Endothelial cell of umbilical vein (primary cell): ENCODE results near the gene C11orf24. TPM values are rescaled to one million over a fixed set of nuclear protein-coding genes. Genes with fewer than 3 reads are reported as not detected.

ENCODE experiments used
- BruUV-seq: library from RNA; stranded (reverse); fragments of 400-500 nt; replicated peaks from 2 replicates; lab custom pipeline; 2021; lab: Mats Ljungman, UMichigan
- CTCF ChIA-PET: fragments of 300-600, 350-600 bp; sonication (Branson Sonifier 250); formaldehyde crosslinking; loops from one replicate; lab custom pipeline; 2021; ENCODE audit warnings: antibody characterized with exemption, inconsistent platforms; lab: Charles Lee
- POLR2A ChIA-PET: fragments of 300-600, 350-600 bp; sonication (Branson Sonifier 250); formaldehyde crosslinking; loops from one replicate; lab custom pipeline; 2021; ENCODE audit warnings: antibody characterized with exemption, inconsistent platforms; lab: Charles Lee
- DNase-seq: peaks from one replicate; pipeline ENCODE4 v3.0.0-alpha.2; 2011; ENCODE audit warnings: low read depth, low spot score
- FAIRE-seq: peaks from 2 replicates; lab custom pipeline; 2011; peaks lifted over from hg19 to GRCh38; lab: Jason Lieb, UNC
- H2AFZ ChIP-seq: 2 replicates; pipeline ENCODE4 v1.6.0; 2012; ENCODE audit warnings: low read depth, low read length, control low read depth, inconsistent platforms
- H3K27ac ChIP-seq: 2 replicates; pipeline ENCODE4 v1.5.1; 2011; ENCODE audit warnings: low read depth, mild to moderate bottlenecking, control low read depth, low read length, moderate library complexity; ENCODE audit not compliant: insufficient read depth
- H3K27me3 ChIP-seq, 2 experiments: 2 replicates each; pipeline versions ENCODE4 v1.6.0 to v1.6.1; 2011; ENCODE audit warnings: low read length in 2 of 2, mixed read lengths in 1 of 2; ENCODE audit not compliant: control insufficient read depth in 2 of 2, insufficient read depth in 2 of 2
- H3K36me3 ChIP-seq, 2 experiments: 2 replicates in 1 of 2; 3 replicates in 1 of 2; pipeline ENCODE4 v1.5.1; 2011; ENCODE audit warnings: low read length in 2 of 2, mild to moderate bottlenecking in 1 of 2, moderate library complexity in 1 of 2; ENCODE audit not compliant: control insufficient read depth in 2 of 2, insufficient read depth in 2 of 2; ENCODE audit errors: extremely low read depth in 1 of 2
- H3K4me1 ChIP-seq: 3 replicates; pipeline ENCODE4 v1.5.1; 2011; ENCODE audit warnings: mild to moderate bottlenecking, low read length; ENCODE audit not compliant: control insufficient read depth, insufficient read depth; ENCODE audit errors: extremely low read depth
- H3K4me2 ChIP-seq: 2 replicates; pipeline ENCODE4 v1.6.1; 2011; ENCODE audit warnings: low read length, control low read depth, mixed read lengths; ENCODE audit not compliant: insufficient read depth
- H3K4me3 ChIP-seq, 3 experiments: fragments of 200-600 bp in 1 of 3; sonication (generic), shearing (Covaris generic) in 1 of 3; replicated peaks in 1 of 3; 2 replicates each; pipeline ENCODE4 v1.5.1; 2011 to 2016; ENCODE audit warnings: control low read depth in 3 of 3, low read length in 3 of 3, mild to moderate bottlenecking in 2 of 3, inconsistent platforms in 1 of 3, low read depth in 1 of 3, moderate library complexity in 1 of 3; ENCODE audit not compliant: insufficient read depth in 1 of 3
- H3K79me2 ChIP-seq: 2 replicates; pipeline ENCODE4 v1.6.0; 2012; ENCODE audit warnings: low read length, inconsistent platforms; ENCODE audit not compliant: control insufficient read depth, insufficient read depth
- H3K9ac ChIP-seq: replicated peaks from 2 replicates; pipeline ENCODE3; 2011; ENCODE audit warnings: low read length, control low read depth; ENCODE audit not compliant: insufficient read depth; ENCODE audit errors: extremely low read depth
- H3K9me1 ChIP-seq: replicated peaks from 3 replicates; pipeline ENCODE4 v1.6.0; 2011; ENCODE audit warnings: mild to moderate bottlenecking, low read length; ENCODE audit not compliant: control insufficient read depth, insufficient read depth; ENCODE audit errors: extremely low read depth
- H3K9me3 ChIP-seq: replicated peaks from 2 replicates; pipeline ENCODE4 v1.5.1; 2012; ENCODE audit warnings: low read length, inconsistent platforms; ENCODE audit not compliant: control insufficient read depth, insufficient read depth
- H4K20me1 ChIP-seq: replicated peaks from 2 replicates; pipeline ENCODE3; 2011; ENCODE audit warnings: mild to moderate bottlenecking, low read length; ENCODE audit not compliant: control insufficient read depth, insufficient read depth; ENCODE audit errors: extremely low read depth
- EZH2 ChIP-seq: IDR thresholded peaks from 2 replicates; pipeline ENCODE4 v1.6.1; 2012; ENCODE audit warnings: borderline replicate concordance, low read depth, mild to moderate bottlenecking, moderate library complexity, low read length, inconsistent platforms; ENCODE audit not compliant: severe bottlenecking
- FOS ChIP-seq: IDR thresholded peaks from 2 replicates; pipeline ENCODE4 v1.6.1; 2011; ENCODE audit warnings: mild to moderate bottlenecking, low read length, moderate library complexity, borderline replicate concordance; ENCODE audit not compliant: insufficient read depth
- GATA2 ChIP-seq: IDR thresholded peaks from 2 replicates; pipeline ENCODE4 v1.7.0; 2011; ENCODE audit warnings: low read depth, mild to moderate bottlenecking, moderate library complexity, mixed read lengths, low read length; ENCODE audit not compliant: insufficient read length, insufficient read depth
- MYC ChIP-seq: IDR thresholded peaks from one replicate; pipeline ENCODE4 v1.6.1; 2011; ENCODE audit warnings: mild to moderate bottlenecking, low read depth, low read length
- dilution Hi-C: fragments of 300-500 bp; cut with MboI; formaldehyde crosslinking; loops from one replicate; pipeline ENCODE4 v1.15.0; 2019; ENCODE audit warnings: low sequenced_read_pairs; ENCODE audit not compliant: extremely low pct_ligation_motif_present
- intact Hi-C: fragments of 100-400 bp; cut with micrococcal nuclease; formaldehyde crosslinking; loops from one replicate; pipeline ENCODE4 v1.10.0; 2022
- polyA plus RNA-seq, 4 experiments: library from polyadenylated mRNA; depleted of rRNA in 3 of 4; stranded (reverse) in 3 of 4; unstranded in 1 of 4; fragments of >200 nt; gene quantifications; 2 replicates each; pipeline versions ENCODE4 v1.2.1 to v1.2.3, GENCODE V29; 2011 to 2012; ENCODE audit warnings: missing spikeins in 1 of 4
- total RNA-seq: library from RNA; stranded (reverse); gene quantifications from 2 replicates; pipeline ENCODE4 v1.2.3, GENCODE V29; 2021
- TF ChIP-seq, protein P1 (sequence below): IDR thresholded peaks from 2 replicates; pipeline ENCODE4 v1.6.1; 2011; ENCODE audit not compliant: insufficient read depth, insufficient read length
- TF ChIP-seq, protein P2 (sequence below), 2 donors: IDR thresholded peaks; 1 replicate in 1 of 2; 2 replicates in 1 of 2; pipeline ENCODE4 v1.5.1; 2011; ENCODE audit warnings: low read length in 2 of 2, mild to moderate bottlenecking in 2 of 2, moderate library complexity in 2 of 2, control low read depth in 1 of 2, inconsistent platforms in 1 of 2, low read depth in 1 of 2; ENCODE audit not compliant: insufficient read depth in 1 of 2; ENCODE audit errors: extremely low read depth in 1 of 2

C11orf24 gene
- total and polyA plus RNA-seq, 2 donors (not counting 3 experiments of a cell fraction or from before 2014, with no cell fraction given) = 26.4 to 34.1 TPM

DNA sequence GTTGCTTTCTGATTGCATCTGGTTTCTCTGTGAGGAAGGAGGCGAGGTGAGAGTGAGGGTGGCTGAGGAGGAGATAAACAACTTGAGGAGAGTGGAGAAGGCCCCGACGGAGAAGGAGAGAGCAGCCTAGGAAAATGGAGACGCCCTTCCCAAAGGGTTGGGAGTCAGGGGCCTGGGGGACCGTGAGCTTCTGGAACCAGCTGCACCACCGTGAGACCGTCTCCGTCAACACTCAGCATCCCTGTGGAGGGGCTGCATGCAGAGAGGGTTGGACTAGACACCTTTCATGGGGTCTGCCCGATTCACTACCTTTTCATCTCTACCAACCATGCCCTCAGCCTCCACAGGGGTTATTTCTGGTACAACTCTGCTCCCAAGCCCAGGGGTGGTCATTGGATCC, 45.4 kb downstream of the C11orf24 start:
- FAIRE-seq (no peak), DNase-seq (no peak)
- H3K27ac ChIP-seq = no peak overlapping the region
- ChIA-PET POLR2A (no interaction called here), CTCF (no interaction called here)
- no TSS peak for BruUV-seq
- H3K4me2 ChIP-seq = no peak overlapping the region
- H2AFZ ChIP-seq = no peak overlapping the region
- H3K79me2 ChIP-seq = no peaks in the 10 kb centered on the region
- intact Hi-C loops (no loop called here), dilution Hi-C loops (no loop called here)
- H3K36me3 ChIP-seq = no peaks in the 10 kb centered on the region
- H4K20me1 ChIP-seq = no peaks in the 10 kb centered on the region
- H3K27me3 ChIP-seq = peaks cover under 1 to 2% of the 10 kb centered on the region in 2 experiments
- H3K4me3 ChIP-seq = no peak overlapping the region
- no peaks in the 10 kb centered on the region for H3K4me1 ChIP-seq
- no peaks in the 10 kb centered on the region for H3K9me3 ChIP-seq
- H3K9ac ChIP-seq = no peak overlapping the region
- TF ChIP-seq, protein P1, sequence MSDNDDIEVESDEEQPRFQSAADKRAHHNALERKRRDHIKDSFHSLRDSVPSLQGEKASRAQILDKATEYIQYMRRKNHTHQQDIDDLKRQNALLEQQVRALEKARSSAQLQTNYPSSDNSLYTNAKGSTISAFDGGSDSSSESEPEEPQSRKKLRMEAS = no peak
- TF ChIP-seq FOS = no peak
- TF ChIP-seq, protein P2, sequence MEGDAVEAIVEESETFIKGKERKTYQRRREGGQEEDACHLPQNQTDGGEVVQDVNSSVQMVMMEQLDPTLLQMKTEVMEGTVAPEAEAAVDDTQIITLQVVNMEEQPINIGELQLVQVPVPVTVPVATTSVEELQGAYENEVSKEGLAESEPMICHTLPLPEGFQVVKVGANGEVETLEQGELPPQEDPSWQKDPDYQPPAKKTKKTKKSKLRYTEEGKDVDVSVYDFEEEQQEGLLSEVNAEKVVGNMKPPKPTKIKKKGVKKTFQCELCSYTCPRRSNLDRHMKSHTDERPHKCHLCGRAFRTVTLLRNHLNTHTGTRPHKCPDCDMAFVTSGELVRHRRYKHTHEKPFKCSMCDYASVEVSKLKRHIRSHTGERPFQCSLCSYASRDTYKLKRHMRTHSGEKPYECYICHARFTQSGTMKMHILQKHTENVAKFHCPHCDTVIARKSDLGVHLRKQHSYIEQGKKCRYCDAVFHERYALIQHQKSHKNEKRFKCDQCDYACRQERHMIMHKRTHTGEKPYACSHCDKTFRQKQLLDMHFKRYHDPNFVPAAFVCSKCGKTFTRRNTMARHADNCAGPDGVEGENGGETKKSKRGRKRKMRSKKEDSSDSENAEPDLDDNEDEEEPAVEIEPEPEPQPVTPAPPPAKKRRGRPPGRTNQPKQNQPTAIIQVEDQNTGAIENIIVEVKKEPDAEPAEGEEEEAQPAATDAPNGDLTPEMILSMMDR (IDR thresholded peaks at IDR 0.05; ENCODE audit: extremely low read depth in 1 of 2, insufficient read depth in 1 of 2, low read depth in 1 of 2, low read length in 2 of 2) = no peak
- no peak for TF ChIP-seq GATA2
- no peak for TF ChIP-seq EZH2
- TF ChIP-seq MYC = no peak
- H3K9me1 ChIP-seq = no peaks in the 10 kb centered on the region
